HCT116 (cell line): Measurements from ENCODE around the gene ACACB. TPM values are rescaled to one million over a fixed set of nuclear protein-coding genes. Genes with fewer than 3 reads are reported as not detected.

ENCODE experiments used
- ATAC-seq: fragments of 200-7000 bp; cut with Tn5 transposase; 2 replicates; pipeline ENCODE4 v1.9.1; 2020; ENCODE audit warnings: mild to moderate bottlenecking, moderate library complexity
- BruUV-seq: library from RNA; stranded (reverse); fragments of 400-500 nt; replicated peaks from 2 replicates; lab custom pipeline; 2021; lab: Mats Ljungman, UMichigan
- CTCF ChIA-PET: fragments of 300-600 bp; sonication (Branson Sonifier 250); formaldehyde crosslinking; loops from one replicate; lab custom pipeline; 2021; ENCODE audit warnings: antibody characterized with exemption; lab: Charles Lee
- POLR2A ChIA-PET: fragments of 300-600, 350-600 bp; sonication (Branson Sonifier 250); formaldehyde crosslinking; loops from one replicate; lab custom pipeline; 2021; ENCODE audit warnings: antibody characterized with exemption; lab: Charles Lee
- RAD21 ChIA-PET, 2 experiments: fragments of 300-600 bp; sonication (Branson Sonifier 250); formaldehyde crosslinking; loops; one replicate each; lab custom pipeline; 2023; ENCODE audit warnings: low total read pairs in 2 of 2; ENCODE audit not compliant: uncharacterized antibody in 2 of 2, unreplicated experiment in 2 of 2, low non-redundant PET in 1 of 2; lab: Charles Lee
- DNase-seq: peaks from one replicate; pipeline ENCODE4 v3.0.0-alpha.2; 2010; ENCODE audit warnings: low read depth, low spot score
- H2AFZ ChIP-seq: fragments of 200-600 bp; shearing (Covaris generic), sonication (generic); 2 replicates; pipeline ENCODE4 v1.6.1; 2017; ENCODE audit warnings: low read depth, mixed run types, mixed read lengths, antibody characterized with exemption, low read length; ENCODE audit not compliant: poor library complexity, severe bottlenecking
- H3K27ac ChIP-seq: 2 replicates; pipeline ENCODE4 v1.5.1; 2012; ENCODE audit warnings: low read depth, low read length
- H3K27me3 ChIP-seq: fragments of 200-600 bp; sonication (generic); 2 replicates; pipeline ENCODE4 v1.6.1; 2016; ENCODE audit warnings: mixed run types, low read length, mixed read lengths; ENCODE audit not compliant: insufficient read depth
- H3K36me3 ChIP-seq, 2 experiments: fragments of 200-500 bp in 1 of 2; fragments of 200-600 bp in 1 of 2; sonication (Bioruptor generic) in 1 of 2; sonication (generic) in 1 of 2; 2 replicates each; pipeline versions ENCODE4 v1.5.1 to v1.6.1; 2014 to 2016; ENCODE audit warnings: low read length in 2 of 2, inconsistent platforms in 1 of 2, mixed read lengths in 1 of 2, mixed run types in 1 of 2; ENCODE audit not compliant: insufficient read depth in 2 of 2, control insufficient read depth in 1 of 2
- H3K4me1 ChIP-seq, 2 experiments: fragments of 200-600 bp in 1 of 2; sonication (generic) in 1 of 2; 2 replicates each; pipeline versions ENCODE4 v1.5.1 to v1.6.1; 2012 to 2017; ENCODE audit warnings: low read length in 2 of 2, inconsistent platforms in 1 of 2, mild to moderate bottlenecking in 1 of 2, mixed read lengths in 1 of 2, mixed run types in 1 of 2, moderate library complexity in 1 of 2; ENCODE audit not compliant: insufficient read depth in 2 of 2, control insufficient read depth in 1 of 2
- H3K4me2 ChIP-seq: fragments of 200-600 bp; sonication (generic); 2 replicates; pipeline ENCODE4 v1.6.1; 2017; ENCODE audit warnings: mixed run types, low read length, mixed read lengths
- H3K4me3 ChIP-seq, 2 experiments: fragments of 200-600 bp in 1 of 2; sonication (generic) in 1 of 2; replicated peaks in 1 of 2; 2 replicates each; pipeline ENCODE4 v1.5.1; 2011 to 2016; ENCODE audit warnings: low read length in 2 of 2, control low read depth in 1 of 2, low read depth in 1 of 2, mild to moderate bottlenecking in 1 of 2, mixed read lengths in 1 of 2, mixed run types in 1 of 2
- H3K79me2 ChIP-seq: fragments of 200-600 bp; sonication (generic); 2 replicates; pipeline ENCODE4 v1.6.1; 2017; ENCODE audit warnings: mild to moderate bottlenecking, mixed run types, low read length, moderate library complexity, mixed read lengths; ENCODE audit not compliant: insufficient read depth
- H3K9ac ChIP-seq: fragments of 200-600 bp; sonication (generic); 2 replicates; pipeline ENCODE4 v1.6.1; 2016; ENCODE audit warnings: low read length, mixed read lengths
- H3K9me2 ChIP-seq: fragments of 200-600 bp; sonication (generic), shearing (Covaris generic); 2 replicates; pipeline ENCODE4 v1.6.1; 2017; ENCODE audit warnings: mixed run types, mild to moderate bottlenecking, moderate library complexity; ENCODE audit not compliant: insufficient read depth
- H3K9me3 ChIP-seq, 2 experiments: fragments of 200-500 bp in 1 of 2; fragments of 200-600 bp in 1 of 2; sonication (Bioruptor generic) in 1 of 2; sonication (generic) in 1 of 2; 2 replicates each; pipeline ENCODE4 v1.6.1; 2014 to 2017; ENCODE audit warnings: low read length in 2 of 2, mixed read lengths in 2 of 2, inconsistent platforms in 1 of 2, low read depth in 1 of 2, mild to moderate bottlenecking in 1 of 2, mixed run types in 1 of 2, moderate library complexity in 1 of 2; ENCODE audit not compliant: control insufficient read depth in 1 of 2, insufficient read depth in 1 of 2
- H4K20me1 ChIP-seq: fragments of 200-600 bp; sonication (generic), shearing (Covaris generic); 2 replicates; pipeline ENCODE4 v1.6.1; 2017; ENCODE audit warnings: mixed run types, mild to moderate bottlenecking, moderate library complexity; ENCODE audit not compliant: insufficient read depth
- EGR1 ChIP-seq: IDR thresholded peaks from 2 replicates; pipeline ENCODE4 v1.6.1; 2012; ENCODE audit warnings: low read depth
- ELF1 ChIP-seq: IDR thresholded peaks from 2 replicates; pipeline ENCODE4 v1.6.1; 2012; ENCODE audit warnings: low read depth, borderline replicate concordance
- EZH2phosphoT487 ChIP-seq: fragments of 200-600 bp; IDR thresholded peaks from 2 replicates; pipeline ENCODE4 v1.6.1; 2018; ENCODE audit warnings: antibody characterized with exemption, borderline replicate concordance
- FOSL1 ChIP-seq: IDR thresholded peaks from 2 replicates; pipeline ENCODE4 v1.6.1; 2012; ENCODE audit warnings: low read depth
- POLR2A ChIP-seq: IDR thresholded peaks from 2 replicates; pipeline ENCODE4 v1.7.0; 2011; ENCODE audit warnings: borderline replicate concordance; ENCODE audit not compliant: insufficient read depth, insufficient read length; ENCODE audit errors: extremely low read depth
- POLR2AphosphoS5 ChIP-seq: IDR thresholded peaks from 2 replicates; pipeline ENCODE4 v1.6.1; 2011; ENCODE audit warnings: mild to moderate bottlenecking, low read depth, low read length, moderate library complexity
- SP1 ChIP-seq: IDR thresholded peaks from 2 replicates; pipeline ENCODE4 v1.6.1; 2012; ENCODE audit warnings: low read depth
- SRF ChIP-seq: IDR thresholded peaks from 2 replicates; pipeline ENCODE4 v1.6.1; 2012; ENCODE audit warnings: low read depth
- TCF7L2 ChIP-seq: IDR thresholded peaks from 2 replicates; pipeline ENCODE4 v1.7.0; 2011; ENCODE audit warnings: borderline replicate concordance, inconsistent platforms; ENCODE audit not compliant: insufficient read depth, insufficient read length; ENCODE audit errors: extremely low read depth
- YY1 ChIP-seq: IDR thresholded peaks from 2 replicates; pipeline ENCODE4 v1.6.1; 2011; ENCODE audit warnings: low read length, low read depth, moderate library complexity, mild to moderate bottlenecking; ENCODE audit not compliant: insufficient replicate concordance; ENCODE audit errors: extremely low read depth
- ZFX ChIP-seq: fragments of 450-650 bp; IDR thresholded peaks from 2 replicates; pipeline ENCODE4 v1.6.1; 2017
- ZNF274 ChIP-seq: fragments of 200-500 bp; sonication (Bioruptor generic); IDR thresholded peaks from 2 replicates; pipeline ENCODE4 v1.6.1; 2014; ENCODE audit warnings: mild to moderate bottlenecking, low read depth, low read length, inconsistent platforms
- intact Hi-C: fragments of 100-400 bp; cut with micrococcal nuclease; formaldehyde crosslinking; loops from 2 replicates; pipeline ENCODE4 v1.10.0; 2022
- total RNA-seq: library from RNA; stranded (reverse); gene quantifications from one replicate; pipeline ENCODE4 v1.2.1, GENCODE V29; 2021; ENCODE audit not compliant: unreplicated experiment
- TF ChIP-seq, protein P1 (sequence below): IDR thresholded peaks from 2 replicates; pipeline ENCODE4 v1.6.1; 2011; ENCODE audit warnings: mild to moderate bottlenecking, low read length, moderate library complexity; ENCODE audit not compliant: insufficient replicate concordance; ENCODE audit errors: extremely low read depth
- TF ChIP-seq, protein P2 (sequence below): IDR thresholded peaks from 2 replicates; pipeline ENCODE4 v1.6.1; 2012
- TF ChIP-seq, protein P3 (sequence below), 3 experiments: fragments of 200-600 bp in 1 of 3; sonication (generic) in 1 of 3; IDR thresholded peaks in 2 of 3; conservative IDR thresholded peaks in 1 of 3; 2 replicates each; pipeline ENCODE4 v1.5.1; 2012 to 2017; ENCODE audit warnings: low read depth in 2 of 3, low read length in 2 of 3, antibody characterized with exemption in 1 of 3, borderline replicate concordance in 1 of 3, control low read depth in 1 of 3, mild to moderate bottlenecking in 1 of 3, mixed read lengths in 1 of 3, mixed run types in 1 of 3, moderate library complexity in 1 of 3; ENCODE audit not compliant: insufficient read depth in 1 of 3
- TF ChIP-seq, protein P4 (sequence below): IDR thresholded peaks from 2 replicates; pipeline ENCODE4 v1.6.1; 2012; ENCODE audit warnings: low read depth
- TF ChIP-seq, protein P5 (sequence below): IDR thresholded peaks from 2 replicates; pipeline ENCODE4 v1.6.1; 2012

Gene ACACB
- total RNA-seq, 1 experiment from 2014 or later = 11.1 TPM

DNA sequence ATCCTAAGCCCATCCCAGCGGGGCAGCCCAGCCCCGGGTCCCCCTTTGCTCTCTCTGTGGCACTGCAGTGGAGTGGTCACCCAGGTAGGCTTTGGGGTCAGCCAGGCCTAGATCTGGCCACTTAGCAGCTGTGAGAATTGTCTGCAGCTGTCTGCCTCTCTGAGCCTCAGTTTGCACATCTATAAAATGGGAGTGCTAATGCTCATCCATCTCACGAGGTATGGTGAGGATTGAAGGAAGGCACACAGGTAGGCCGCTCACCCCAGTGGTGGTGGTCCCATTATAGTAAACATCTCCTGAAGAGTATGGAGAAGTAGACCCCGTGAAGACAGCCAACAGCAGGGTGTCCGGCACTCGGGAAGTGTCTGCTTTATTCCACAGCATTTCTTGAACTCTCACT is 183.5 kb downstream of the ACACB start:
- Histone ChIP-seq H3K36me3 (no peaks in the 10 kb centered on the region), H3K9me3 (no peaks in the 10 kb centered on the region), H2AFZ (no peak overlapping the region), H3K27me3 (no peaks in the 10 kb centered on the region), H4K20me1 (no peaks in the 10 kb centered on the region), H3K79me2 (no peaks in the 10 kb centered on the region), H3K4me2 (no peak overlapping the region), H3K9ac (no peak overlapping the region), H3K27ac (no peak overlapping the region), H3K9me2 (no peaks in the 10 kb centered on the region), H3K4me3 (no peak overlapping the region), H3K4me1 (no peaks in the 10 kb centered on the region)
- TF ChIP-seq, protein P1, sequence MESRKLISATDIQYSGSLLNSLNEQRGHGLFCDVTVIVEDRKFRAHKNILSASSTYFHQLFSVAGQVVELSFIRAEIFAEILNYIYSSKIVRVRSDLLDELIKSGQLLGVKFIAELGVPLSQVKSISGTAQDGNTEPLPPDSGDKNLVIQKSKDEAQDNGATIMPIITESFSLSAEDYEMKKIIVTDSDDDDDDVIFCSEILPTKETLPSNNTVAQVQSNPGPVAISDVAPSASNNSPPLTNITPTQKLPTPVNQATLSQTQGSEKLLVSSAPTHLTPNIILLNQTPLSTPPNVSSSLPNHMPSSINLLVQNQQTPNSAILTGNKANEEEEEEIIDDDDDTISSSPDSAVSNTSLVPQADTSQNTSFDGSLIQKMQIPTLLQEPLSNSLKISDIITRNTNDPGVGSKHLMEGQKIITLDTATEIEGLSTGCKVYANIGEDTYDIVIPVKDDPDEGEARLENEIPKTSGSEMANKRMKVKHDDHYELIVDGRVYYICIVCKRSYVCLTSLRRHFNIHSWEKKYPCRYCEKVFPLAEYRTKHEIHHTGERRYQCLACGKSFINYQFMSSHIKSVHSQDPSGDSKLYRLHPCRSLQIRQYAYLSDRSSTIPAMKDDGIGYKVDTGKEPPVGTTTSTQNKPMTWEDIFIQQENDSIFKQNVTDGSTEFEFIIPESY = no peak
- TF ChIP-seq TCF7L2 (no peak), ZNF274 (no peak), POLR2A (no peak), ZFX (no peak), ELF1 (no peak), FOSL1 (no peak), SRF (no peak), YY1 (no peak), SP1 (no peak), EZH2phosphoT487 (no peak), POLR2AphosphoS5 (no peak), EGR1 (no peak)
- TF ChIP-seq, protein P2, sequence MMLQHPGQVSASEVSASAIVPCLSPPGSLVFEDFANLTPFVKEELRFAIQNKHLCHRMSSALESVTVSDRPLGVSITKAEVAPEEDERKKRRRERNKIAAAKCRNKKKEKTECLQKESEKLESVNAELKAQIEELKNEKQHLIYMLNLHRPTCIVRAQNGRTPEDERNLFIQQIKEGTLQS = no peak
- TF ChIP-seq, protein P3, sequence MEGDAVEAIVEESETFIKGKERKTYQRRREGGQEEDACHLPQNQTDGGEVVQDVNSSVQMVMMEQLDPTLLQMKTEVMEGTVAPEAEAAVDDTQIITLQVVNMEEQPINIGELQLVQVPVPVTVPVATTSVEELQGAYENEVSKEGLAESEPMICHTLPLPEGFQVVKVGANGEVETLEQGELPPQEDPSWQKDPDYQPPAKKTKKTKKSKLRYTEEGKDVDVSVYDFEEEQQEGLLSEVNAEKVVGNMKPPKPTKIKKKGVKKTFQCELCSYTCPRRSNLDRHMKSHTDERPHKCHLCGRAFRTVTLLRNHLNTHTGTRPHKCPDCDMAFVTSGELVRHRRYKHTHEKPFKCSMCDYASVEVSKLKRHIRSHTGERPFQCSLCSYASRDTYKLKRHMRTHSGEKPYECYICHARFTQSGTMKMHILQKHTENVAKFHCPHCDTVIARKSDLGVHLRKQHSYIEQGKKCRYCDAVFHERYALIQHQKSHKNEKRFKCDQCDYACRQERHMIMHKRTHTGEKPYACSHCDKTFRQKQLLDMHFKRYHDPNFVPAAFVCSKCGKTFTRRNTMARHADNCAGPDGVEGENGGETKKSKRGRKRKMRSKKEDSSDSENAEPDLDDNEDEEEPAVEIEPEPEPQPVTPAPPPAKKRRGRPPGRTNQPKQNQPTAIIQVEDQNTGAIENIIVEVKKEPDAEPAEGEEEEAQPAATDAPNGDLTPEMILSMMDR (IDR thresholded peaks at IDR 0.05 in 2 of 3, conservative IDR thresholded peaks at IDR 0.05 in 1 of 3; ENCODE audit: borderline replicate concordance in 1 of 3, insufficient read depth in 1 of 3, low read depth in 2 of 3, low read length in 2 of 3) = no peak
- TF ChIP-seq, protein P4, sequence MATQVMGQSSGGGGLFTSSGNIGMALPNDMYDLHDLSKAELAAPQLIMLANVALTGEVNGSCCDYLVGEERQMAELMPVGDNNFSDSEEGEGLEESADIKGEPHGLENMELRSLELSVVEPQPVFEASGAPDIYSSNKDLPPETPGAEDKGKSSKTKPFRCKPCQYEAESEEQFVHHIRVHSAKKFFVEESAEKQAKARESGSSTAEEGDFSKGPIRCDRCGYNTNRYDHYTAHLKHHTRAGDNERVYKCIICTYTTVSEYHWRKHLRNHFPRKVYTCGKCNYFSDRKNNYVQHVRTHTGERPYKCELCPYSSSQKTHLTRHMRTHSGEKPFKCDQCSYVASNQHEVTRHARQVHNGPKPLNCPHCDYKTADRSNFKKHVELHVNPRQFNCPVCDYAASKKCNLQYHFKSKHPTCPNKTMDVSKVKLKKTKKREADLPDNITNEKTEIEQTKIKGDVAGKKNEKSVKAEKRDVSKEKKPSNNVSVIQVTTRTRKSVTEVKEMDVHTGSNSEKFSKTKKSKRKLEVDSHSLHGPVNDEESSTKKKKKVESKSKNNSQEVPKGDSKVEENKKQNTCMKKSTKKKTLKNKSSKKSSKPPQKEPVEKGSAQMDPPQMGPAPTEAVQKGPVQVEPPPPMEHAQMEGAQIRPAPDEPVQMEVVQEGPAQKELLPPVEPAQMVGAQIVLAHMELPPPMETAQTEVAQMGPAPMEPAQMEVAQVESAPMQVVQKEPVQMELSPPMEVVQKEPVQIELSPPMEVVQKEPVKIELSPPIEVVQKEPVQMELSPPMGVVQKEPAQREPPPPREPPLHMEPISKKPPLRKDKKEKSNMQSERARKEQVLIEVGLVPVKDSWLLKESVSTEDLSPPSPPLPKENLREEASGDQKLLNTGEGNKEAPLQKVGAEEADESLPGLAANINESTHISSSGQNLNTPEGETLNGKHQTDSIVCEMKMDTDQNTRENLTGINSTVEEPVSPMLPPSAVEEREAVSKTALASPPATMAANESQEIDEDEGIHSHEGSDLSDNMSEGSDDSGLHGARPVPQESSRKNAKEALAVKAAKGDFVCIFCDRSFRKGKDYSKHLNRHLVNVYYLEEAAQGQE = no peak
- TF ChIP-seq, protein P5, sequence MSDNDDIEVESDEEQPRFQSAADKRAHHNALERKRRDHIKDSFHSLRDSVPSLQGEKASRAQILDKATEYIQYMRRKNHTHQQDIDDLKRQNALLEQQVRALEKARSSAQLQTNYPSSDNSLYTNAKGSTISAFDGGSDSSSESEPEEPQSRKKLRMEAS = no peak
- no TSS peak for BruUV-seq
- ATAC-seq (no peak), DNase-seq (no peak)
- RAD21 ChIA-PET = no interaction called here
- POLR2A ChIA-PET = no interaction called here
- CTCF ChIA-PET = no interaction called here
- intact Hi-C loops = no loop called here
